PC-9 (cell line): ENCODE results near the gene FAM120B. TPM values are rescaled to one million over a fixed set of nuclear protein-coding genes. Genes with fewer than 3 reads are reported as not detected.

Experiments used
- BruUV-seq: library from RNA; stranded (reverse); fragments of 400-500 nt; replicated peaks from 2 replicates; lab custom pipeline; 2021; lab: Mats Ljungman, UMichigan
- CTCF ChIA-PET: fragments of 300-600 bp; sonication (Branson Sonifier 250); formaldehyde crosslinking; loops from one replicate; lab custom pipeline; 2022; ENCODE audit warnings: antibody characterized with exemption; lab: Charles Lee
- POLR2A ChIA-PET: fragments of 300-600 bp; sonication (Branson Sonifier 250); formaldehyde crosslinking; loops from one replicate; lab custom pipeline; 2022; ENCODE audit warnings: antibody characterized with exemption; ENCODE audit not compliant: unreplicated experiment; lab: Charles Lee
- DNase-seq, 2 experiments: peaks; one replicate each; pipeline versions ENCODE4 v3.0.0 to v3.0.0-alpha.2; 2015 to 2022; ENCODE audit warnings: mixed read lengths in 1 of 2
- H2AFZ ChIP-seq: fragments of 200-600 bp; sonication (generic); 2 replicates; pipeline ENCODE4 v1.8.1; 2017; ENCODE audit warnings: antibody characterized with exemption
- H3F3A ChIP-seq: fragments of 200-600 bp; sonication (generic); 2 replicates; pipeline ENCODE4 v1.8.1; 2017; ENCODE audit warnings: antibody characterized with exemption, mild to moderate bottlenecking, low read depth; ENCODE audit not compliant: insufficient read depth
- H3K27ac ChIP-seq: fragments of 200-600 bp; sonication (generic); 2 replicates; pipeline ENCODE4 v1.6.1; 2016; ENCODE audit warnings: mixed run types
- H3K27me3 ChIP-seq: fragments of 200-600 bp; sonication (generic); 2 replicates; pipeline ENCODE4 v1.6.1; 2016; ENCODE audit warnings: low read depth, mixed run types; ENCODE audit not compliant: insufficient read depth
- H3K36me3 ChIP-seq: fragments of 200-600 bp; sonication (generic); 2 replicates; pipeline ENCODE4 v1.6.1; 2016; ENCODE audit warnings: low read depth, mixed run types
- H3K4me1 ChIP-seq: fragments of 200-600 bp; sonication (generic); replicated peaks from 2 replicates; pipeline ENCODE4 v1.6.1; 2016; ENCODE audit warnings: mixed run types; ENCODE audit not compliant: insufficient read depth
- H3K4me2 ChIP-seq: fragments of 200-600 bp; sonication (generic); 2 replicates; pipeline ENCODE4 v1.6.1; 2017; ENCODE audit warnings: mixed run types
- H3K4me3 ChIP-seq: fragments of 200-600 bp; sonication (generic); 2 replicates; pipeline ENCODE4 v1.6.1; 2016; ENCODE audit warnings: mixed run types
- H3K79me2 ChIP-seq: fragments of 200-600 bp; sonication (generic); 2 replicates; pipeline ENCODE4 v1.6.1; 2017; ENCODE audit warnings: low read depth, mixed run types
- H3K9me2 ChIP-seq: fragments of 200-600 bp; sonication (generic); 2 replicates; pipeline ENCODE4 v1.8.1; 2017; ENCODE audit warnings: mild to moderate bottlenecking; ENCODE audit not compliant: insufficient read depth
- H3K9me3 ChIP-seq: fragments of 200-600 bp; sonication (generic); 2 replicates; pipeline ENCODE4 v1.8.1; 2016; ENCODE audit warnings: low read depth; ENCODE audit not compliant: insufficient read depth
- H4K20me1 ChIP-seq: fragments of 200-600 bp; sonication (generic); 2 replicates; pipeline ENCODE4 v1.8.1; 2017; ENCODE audit not compliant: insufficient read depth
- CTCF ChIP-seq: fragments of 200-600 bp; sonication (generic); conservative IDR thresholded peaks from 2 replicates; pipeline ENCODE4 v1.6.1; 2017; ENCODE audit warnings: mixed run types, antibody characterized with exemption, mild to moderate bottlenecking, moderate library complexity
- EZH2 ChIP-seq: fragments of 200-600 bp; sonication (generic); IDR thresholded peaks from 2 replicates; pipeline ENCODE4 v1.8.0; 2017; ENCODE audit warnings: antibody characterized with exemption, low read depth
- intact Hi-C: fragments of 100-400 bp; cut with micrococcal nuclease; formaldehyde crosslinking; loops from one replicate; pipeline ENCODE4 v1.10.0; 2022; ENCODE audit not compliant: unreplicated experiment
- total RNA-seq: library from RNA; stranded (reverse); gene quantifications from 2 replicates; pipeline ENCODE4 v1.2.3, GENCODE V29; 2021

FAM120B gene
- total RNA-seq, 1 experiment from 2014 or later: 14.3 TPM

GRCh38 chr6:170367241-170367640, 60.7 kb downstream of the FAM120B start:
- Histone ChIP-seq H3K4me3 (no peak overlapping the region), H4K20me1 (no peaks in the 10 kb centered on the region), H3K4me2 (no peak overlapping the region), H2AFZ (no peak overlapping the region), H3K27me3 (no peaks in the 10 kb centered on the region), H3K27ac (no peak overlapping the region), H3K36me3 (no peaks in the 10 kb centered on the region), H3K4me1 (no peaks in the 10 kb centered on the region), H3K9me2 (no peaks in the 10 kb centered on the region), H3K9me3 (no peaks in the 10 kb centered on the region), H3F3A (no peaks in the 10 kb centered on the region), H3K79me2 (no peaks in the 10 kb centered on the region)
- BruUV-seq: no TSS peak
- ChIA-PET CTCF (no interaction called here), POLR2A (no interaction called here)
- TF ChIP-seq EZH2: no peak
- TF ChIP-seq CTCF: no peak
- intact Hi-C loops: no loop called here
- no peak for DNase-seq

- TF ChIP-seq EZH2: no peak
- no peak for TF ChIP-seq CTCF
- intact Hi-C loops: no loop called here
- POLR2A ChIA-PET: no interaction called here
Observed at GRCh38 chr6:170368544-170368943, 62.0 kb downstream of the FAM120B start.

GRCh38 chr6:170369403-170369802, 62.8 kb downstream of the FAM120B start:
- no peaks in the 10 kb centered on the region for H3K79me2 ChIP-seq
- CTCF ChIA-PET: no interaction called here
- H3K9me3 ChIP-seq: no peaks in the 10 kb centered on the region
- no peaks in the 10 kb centered on the region for H4K20me1 ChIP-seq
- no peak for TF ChIP-seq CTCF
- no peak for TF ChIP-seq EZH2
- no peak overlapping the region for H3K27ac ChIP-seq
- H3K27me3 ChIP-seq: no peaks in the 10 kb centered on the region
- H3K9me2 ChIP-seq: no peaks in the 10 kb centered on the region
- H3K4me3 ChIP-seq: no peak overlapping the region
- H3F3A ChIP-seq: no peaks in the 10 kb centered on the region
- no peak overlapping the region for H2AFZ ChIP-seq
- intact Hi-C loops: no loop called here
- no peaks in the 10 kb centered on the region for H3K36me3 ChIP-seq
- peaks cover 8% of the 10 kb centered on the region for H3K4me1 ChIP-seq
- H3K4me2 ChIP-seq: no peak overlapping the region
- DNase-seq: no peak
- POLR2A ChIA-PET: no interaction called here
- BruUV-seq: no TSS peak

More at GRCh38 chr6:170368544-170368943, 62.0 kb downstream of the FAM120B start:
- H2AFZ ChIP-seq: no peak overlapping the region
- no peak for DNase-seq
- H3K9me3 ChIP-seq: no peaks in the 10 kb centered on the region
- peaks cover 8% of the 10 kb centered on the region for H3K4me1 ChIP-seq
- H3K9me2 ChIP-seq: no peaks in the 10 kb centered on the region
- H3K4me2 ChIP-seq: no peak overlapping the region
- no peaks in the 10 kb centered on the region for H4K20me1 ChIP-seq
- H3K27ac ChIP-seq: no peak overlapping the region
- no peak overlapping the region for H3K4me3 ChIP-seq
- H3K79me2 ChIP-seq: no peaks in the 10 kb centered on the region
- no peaks in the 10 kb centered on the region for H3K27me3 ChIP-seq
- CTCF ChIA-PET: no interaction called here
- no peaks in the 10 kb centered on the region for H3F3A ChIP-seq
- H3K36me3 ChIP-seq: no peaks in the 10 kb centered on the region
- no TSS peak for BruUV-seq
